ENCODE results near the gene XRCC1.

DNA sequence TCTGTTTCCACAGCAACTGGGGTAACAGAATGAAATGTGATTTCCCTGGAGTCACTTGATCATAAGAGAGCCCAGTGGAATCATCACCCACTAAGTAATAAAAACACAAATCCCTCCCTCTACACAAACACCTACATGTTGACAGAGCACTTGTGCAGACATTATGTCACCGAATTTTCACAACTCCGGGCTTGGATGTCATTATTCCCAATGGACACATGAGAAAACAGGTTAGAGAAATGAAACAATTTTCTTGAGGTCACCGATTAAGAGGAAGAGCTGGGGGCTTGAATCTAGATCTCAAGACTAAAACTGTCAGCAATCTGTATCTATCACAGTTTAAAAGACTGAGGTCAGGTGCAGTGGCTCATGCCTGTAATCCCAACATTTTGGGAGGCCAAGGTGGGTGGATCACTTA, 3.1 kb downstream of the XRCC1 start:
- TF ChIP-seq CTCF (IDR thresholded peaks at IDR 0.05), result no peak
- TF ChIP-seq POLR2AphosphoS5 (IDR thresholded peaks at IDR 0.05; ENCODE audit: low read depth, low read length), result no peak
- no peak for TF ChIP-seq TCF7L2 (IDR thresholded peaks at IDR 0.05; ENCODE audit: low read depth, low read length)
- TF ChIP-seq, protein P1, sequence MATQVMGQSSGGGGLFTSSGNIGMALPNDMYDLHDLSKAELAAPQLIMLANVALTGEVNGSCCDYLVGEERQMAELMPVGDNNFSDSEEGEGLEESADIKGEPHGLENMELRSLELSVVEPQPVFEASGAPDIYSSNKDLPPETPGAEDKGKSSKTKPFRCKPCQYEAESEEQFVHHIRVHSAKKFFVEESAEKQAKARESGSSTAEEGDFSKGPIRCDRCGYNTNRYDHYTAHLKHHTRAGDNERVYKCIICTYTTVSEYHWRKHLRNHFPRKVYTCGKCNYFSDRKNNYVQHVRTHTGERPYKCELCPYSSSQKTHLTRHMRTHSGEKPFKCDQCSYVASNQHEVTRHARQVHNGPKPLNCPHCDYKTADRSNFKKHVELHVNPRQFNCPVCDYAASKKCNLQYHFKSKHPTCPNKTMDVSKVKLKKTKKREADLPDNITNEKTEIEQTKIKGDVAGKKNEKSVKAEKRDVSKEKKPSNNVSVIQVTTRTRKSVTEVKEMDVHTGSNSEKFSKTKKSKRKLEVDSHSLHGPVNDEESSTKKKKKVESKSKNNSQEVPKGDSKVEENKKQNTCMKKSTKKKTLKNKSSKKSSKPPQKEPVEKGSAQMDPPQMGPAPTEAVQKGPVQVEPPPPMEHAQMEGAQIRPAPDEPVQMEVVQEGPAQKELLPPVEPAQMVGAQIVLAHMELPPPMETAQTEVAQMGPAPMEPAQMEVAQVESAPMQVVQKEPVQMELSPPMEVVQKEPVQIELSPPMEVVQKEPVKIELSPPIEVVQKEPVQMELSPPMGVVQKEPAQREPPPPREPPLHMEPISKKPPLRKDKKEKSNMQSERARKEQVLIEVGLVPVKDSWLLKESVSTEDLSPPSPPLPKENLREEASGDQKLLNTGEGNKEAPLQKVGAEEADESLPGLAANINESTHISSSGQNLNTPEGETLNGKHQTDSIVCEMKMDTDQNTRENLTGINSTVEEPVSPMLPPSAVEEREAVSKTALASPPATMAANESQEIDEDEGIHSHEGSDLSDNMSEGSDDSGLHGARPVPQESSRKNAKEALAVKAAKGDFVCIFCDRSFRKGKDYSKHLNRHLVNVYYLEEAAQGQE (IDR thresholded peaks at IDR 0.05; ENCODE audit: insufficient read depth in 1 of 2, low read depth in 2 of 2, low read length in 1 of 2), result no peak
- TF ChIP-seq SIN3A (IDR thresholded peaks at IDR 0.05; ENCODE audit: borderline replicate concordance, insufficient read depth, low read depth, low read length), result no peak
